SK-N-SH (cell line): ENCODE data around the gene CYP39A1. TPM values are rescaled to one million over a fixed set of nuclear protein-coding genes. Genes with fewer than 3 reads are reported as not detected.

ENCODE experiments used
- CTCF ChIA-PET: fragments of 300-600, 350-600 bp; formaldehyde crosslinking; extraction: SDS; loops from one replicate; lab custom pipeline; 2021; lab: Yijun Ruan, JAX
- POLR2A ChIA-PET: fragments of 350-600 bp; sonication (Branson Sonifier 250); formaldehyde crosslinking; extraction: SDS; loops from one replicate; lab custom pipeline; 2020; ENCODE audit warnings: antibody characterized with exemption, inconsistent platforms; lab: Yijun Ruan, JAX
- DNase-seq: peaks from one replicate; pipeline ENCODE4 v3.0.0; 2012
- H2AFZ ChIP-seq: fragments of 200-600 bp; sonication (generic); 2 replicates; pipeline ENCODE4 v1.8.1; 2016; ENCODE audit warnings: antibody characterized with exemption, mild to moderate bottlenecking, low read depth
- H3F3A ChIP-seq: fragments of 200-600 bp; sonication (generic); replicated peaks from 2 replicates; pipeline ENCODE3; 2016; ENCODE audit warnings: antibody characterized with exemption, mild to moderate bottlenecking; ENCODE audit not compliant: insufficient read depth
- H3K27ac ChIP-seq, 2 experiments: fragments of 200-500 bp in 1 of 2; fragments of 200-600 bp in 1 of 2; sonication (Bioruptor generic) in 1 of 2; sonication (generic), shearing (Covaris generic) in 1 of 2; 2 replicates each; pipeline versions ENCODE4 v1.5.1 to v1.6.1; 2014 to 2016; ENCODE audit warnings: low read depth in 2 of 2, inconsistent platforms in 1 of 2, low read length in 1 of 2, mild to moderate bottlenecking in 1 of 2, mixed read lengths in 1 of 2
- H3K27me3 ChIP-seq: fragments of 200-600 bp; sonication (generic), shearing (Covaris generic); 2 replicates; pipeline ENCODE4 v1.6.1; 2016; ENCODE audit warnings: mixed run types; ENCODE audit not compliant: insufficient read depth
- H3K36me3 ChIP-seq, 2 experiments: fragments of 200-500 bp in 1 of 2; fragments of 200-600 bp in 1 of 2; sonication (Bioruptor generic) in 1 of 2; sonication (generic) in 1 of 2; replicated peaks in 1 of 2; 2 replicates each; pipeline versions ENCODE3 to v1.5.1; 2014 to 2016; ENCODE audit warnings: low read length in 1 of 2, mild to moderate bottlenecking in 1 of 2; ENCODE audit not compliant: insufficient read depth in 2 of 2, control insufficient read depth in 1 of 2
- H3K4me1 ChIP-seq, 2 experiments: fragments of 200-500 bp in 1 of 2; fragments of 200-600 bp in 1 of 2; sonication (Bioruptor generic) in 1 of 2; sonication (generic), shearing (Covaris generic) in 1 of 2; 2 replicates each; pipeline versions ENCODE4 v1.5.1 to v1.6.1; 2014 to 2016; ENCODE audit warnings: low read depth in 1 of 2, low read length in 1 of 2, mixed run types in 1 of 2; ENCODE audit not compliant: insufficient read depth in 2 of 2, control insufficient read depth in 1 of 2
- H3K4me2 ChIP-seq: fragments of 200-600 bp; sonication (generic), shearing (Covaris generic); 2 replicates; pipeline ENCODE4 v1.6.1; 2017; ENCODE audit warnings: mixed run types
- H3K4me3 ChIP-seq, 2 experiments: fragments of 200-500 bp in 1 of 2; fragments of 200-600 bp in 1 of 2; sonication (Bioruptor generic) in 1 of 2; sonication (generic), shearing (Covaris generic) in 1 of 2; 2 replicates each; pipeline versions ENCODE4 v1.5.1 to v1.8.1; 2014 to 2016; ENCODE audit warnings: low read depth in 2 of 2, inconsistent platforms in 1 of 2, low read length in 1 of 2, mild to moderate bottlenecking in 1 of 2, mixed read lengths in 1 of 2, moderate library complexity in 1 of 2
- H3K79me2 ChIP-seq: fragments of 200-600 bp; sonication (generic); 2 replicates; pipeline ENCODE4 v1.8.1; 2017; ENCODE audit warnings: mild to moderate bottlenecking; ENCODE audit not compliant: insufficient read depth
- H3K9ac ChIP-seq: fragments of 200-600 bp; sonication (generic); 2 replicates; pipeline ENCODE4 v1.6.1; 2017; ENCODE audit warnings: mixed run types
- H3K9me2 ChIP-seq: fragments of 200-600 bp; sonication (generic); 2 replicates; pipeline ENCODE4 v1.6.1; 2017; ENCODE audit warnings: mixed run types
- H3K9me3 ChIP-seq: fragments of 200-600 bp; sonication (generic); 2 replicates; pipeline ENCODE4 v1.6.1; 2017; ENCODE audit warnings: mixed run types, mild to moderate bottlenecking, moderate library complexity
- H4K20me1 ChIP-seq: fragments of 200-600 bp; sonication (generic); 2 replicates; pipeline ENCODE4 v1.6.1; 2017; ENCODE audit warnings: mild to moderate bottlenecking, mixed run types; ENCODE audit not compliant: insufficient read depth
- CTCF ChIP-seq: fragments of 200-600 bp; sonication (generic); IDR thresholded peaks from 2 replicates; pipeline ENCODE4 v1.6.1; 2017; ENCODE audit warnings: antibody characterized with exemption, mild to moderate bottlenecking, moderate library complexity
- ELF1 ChIP-seq: IDR thresholded peaks from 2 replicates; pipeline ENCODE4 v1.4.0; 2012
- EZH2phosphoT487 ChIP-seq: fragments of 200-600 bp; sonication (generic); IDR thresholded peaks from 2 replicates; pipeline ENCODE4 v1.6.1; 2017; ENCODE audit warnings: low read depth, mixed run types, mild to moderate bottlenecking, antibody characterized with exemption, moderate library complexity, borderline replicate concordance
- FOSL2 ChIP-seq: IDR thresholded peaks from 2 replicates; pipeline ENCODE4 v1.4.0; 2012; ENCODE audit warnings: low read depth, mild to moderate bottlenecking, moderate library complexity, borderline replicate concordance
- FOXJ3 ChIP-seq: sonication (generic); formaldehyde crosslinking; IDR thresholded peaks from 2 replicates; pipeline ENCODE4 v1.5.1; 2020; ENCODE audit warnings: mild to moderate bottlenecking, missing genetic modification reagents
- GABPA ChIP-seq: IDR thresholded peaks from 2 replicates; pipeline ENCODE4 v1.4.0; 2012; ENCODE audit warnings: low read depth, mild to moderate bottlenecking
- GATA2 ChIP-seq: sonication (generic); formaldehyde crosslinking; IDR thresholded peaks from 2 replicates; pipeline ENCODE4 v1.5.0; 2020; ENCODE audit warnings: mild to moderate bottlenecking, missing genetic modification reagents
- IRF3 ChIP-seq: fragments of 150-350 bp; IDR thresholded peaks from 2 replicates; pipeline ENCODE4 v1.6.1; 2016; ENCODE audit warnings: mild to moderate bottlenecking, low read depth, low read length
- JUND ChIP-seq: IDR thresholded peaks from 2 replicates; pipeline ENCODE4 v1.4.0; 2012
- NFIC ChIP-seq: IDR thresholded peaks from 2 replicates; pipeline ENCODE4 v1.4.0; 2012; ENCODE audit warnings: borderline replicate concordance
- RAD21 ChIP-seq: IDR thresholded peaks from 2 replicates; pipeline ENCODE4 v1.6.1; 2012; ENCODE audit warnings: mild to moderate bottlenecking, low read length
- RCOR1 ChIP-seq: fragments of 150-350 bp; IDR thresholded peaks from 2 replicates; pipeline ENCODE4 v1.6.1; 2017; ENCODE audit warnings: antibody characterized with exemption, low read length
- TAF1 ChIP-seq: IDR thresholded peaks from 2 replicates; pipeline ENCODE4 v1.6.1; 2012; ENCODE audit warnings: low read depth, mild to moderate bottlenecking, low read length, moderate library complexity, borderline replicate concordance
- TCF12 ChIP-seq: IDR thresholded peaks from 2 replicates; pipeline ENCODE4 v1.4.0; 2012
- USF2 ChIP-seq: fragments of 150-350 bp; IDR thresholded peaks from 2 replicates; pipeline ENCODE4 v1.6.1; 2017; ENCODE audit warnings: antibody characterized with exemption, low read length, low read depth, borderline replicate concordance
- YY1 ChIP-seq: IDR thresholded peaks from 2 replicates; pipeline ENCODE4 v1.4.0; 2012; ENCODE audit warnings: low read depth, mild to moderate bottlenecking
- WGBS: methylation state at CpG from one replicate; pipeline ENCODE4 v1.1.6; 2017; ENCODE audit warnings: low lambda C conversion rate; 5-methylcytosine and 5-hydroxymethylcytosine counted together
- polyA plus RNA-seq, 3 experiments: library from polyadenylated mRNA; depleted of rRNA; stranded (reverse); fragments of >200 nt; gene quantifications; 2 replicates each; pipeline ENCODE4 v1.2.3, GENCODE V29; 2012
- TF ChIP-seq, protein P1 (sequence below): IDR thresholded peaks from 2 replicates; pipeline ENCODE4 v1.4.0; 2012; ENCODE audit warnings: low read depth, borderline replicate concordance
- TF ChIP-seq, protein P2 (sequence below): IDR thresholded peaks from 2 replicates; pipeline ENCODE4 v1.4.0; 2012; ENCODE audit warnings: low read depth, borderline replicate concordance
- TF ChIP-seq, protein P3 (sequence below): IDR thresholded peaks from 2 replicates; pipeline ENCODE4 v1.4.0; 2012; ENCODE audit warnings: low read depth

Gene CYP39A1
- polyA plus RNA-seq, 1 of the 3 experiments (the other 2 are of a cell fraction), result not detected

DNA sequence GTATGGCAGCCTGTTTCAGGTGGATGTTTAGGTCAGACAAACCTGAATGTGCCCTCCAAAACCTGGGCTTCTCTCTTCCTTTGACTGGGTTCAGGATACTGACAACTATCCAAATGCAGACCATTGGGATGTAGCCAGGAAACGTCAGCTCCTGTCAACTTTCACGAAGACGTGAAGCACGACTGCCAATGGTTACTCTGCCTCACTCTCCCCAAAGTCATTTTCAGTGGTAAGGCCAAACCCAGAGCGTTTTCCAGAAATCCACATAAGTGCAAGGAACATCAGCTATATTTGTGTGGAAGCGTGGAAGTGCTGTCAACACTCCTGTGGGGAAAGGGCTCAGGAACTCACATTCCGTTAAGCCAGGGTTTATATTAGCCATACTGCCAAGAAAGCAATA is 141.3 kb downstream of the CYP39A1 start:
- Histone ChIP-seq H3K4me2 (no peak overlapping the region), H3K79me2 (no peaks in the 10 kb centered on the region), H3F3A (no peaks in the 10 kb centered on the region), H2AFZ (no peak overlapping the region), H3K9ac (no peak overlapping the region), H4K20me1 (no peaks in the 10 kb centered on the region), H3K27ac (no peak overlapping the region), H3K9me2 (no peaks in the 10 kb centered on the region), H3K4me1 (no peaks in the 10 kb centered on the region), H3K27me3 (no peaks in the 10 kb centered on the region; the same call in 1 of the 2 replicates), H3K4me3 (no peak overlapping the region), H3K9me3 (no peaks in the 10 kb centered on the region), H3K36me3 (no peaks in the 10 kb centered on the region)
- 9% methylated on average over 7 of the region's 7 CpGs for WGBS
- DNase-seq, result no peak
- POLR2A ChIA-PET, result no interaction called here
- CTCF ChIA-PET, result no interaction called here
- no peak for TF ChIP-seq GABPA
- no peak for TF ChIP-seq TCF12
- TF ChIP-seq, protein P1, sequence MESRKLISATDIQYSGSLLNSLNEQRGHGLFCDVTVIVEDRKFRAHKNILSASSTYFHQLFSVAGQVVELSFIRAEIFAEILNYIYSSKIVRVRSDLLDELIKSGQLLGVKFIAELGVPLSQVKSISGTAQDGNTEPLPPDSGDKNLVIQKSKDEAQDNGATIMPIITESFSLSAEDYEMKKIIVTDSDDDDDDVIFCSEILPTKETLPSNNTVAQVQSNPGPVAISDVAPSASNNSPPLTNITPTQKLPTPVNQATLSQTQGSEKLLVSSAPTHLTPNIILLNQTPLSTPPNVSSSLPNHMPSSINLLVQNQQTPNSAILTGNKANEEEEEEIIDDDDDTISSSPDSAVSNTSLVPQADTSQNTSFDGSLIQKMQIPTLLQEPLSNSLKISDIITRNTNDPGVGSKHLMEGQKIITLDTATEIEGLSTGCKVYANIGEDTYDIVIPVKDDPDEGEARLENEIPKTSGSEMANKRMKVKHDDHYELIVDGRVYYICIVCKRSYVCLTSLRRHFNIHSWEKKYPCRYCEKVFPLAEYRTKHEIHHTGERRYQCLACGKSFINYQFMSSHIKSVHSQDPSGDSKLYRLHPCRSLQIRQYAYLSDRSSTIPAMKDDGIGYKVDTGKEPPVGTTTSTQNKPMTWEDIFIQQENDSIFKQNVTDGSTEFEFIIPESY, result no peak
- no peak for TF ChIP-seq RAD21
- TF ChIP-seq NFIC, result no peak
- TF ChIP-seq IRF3, result no peak
- no peak for TF ChIP-seq YY1
- no peak for TF ChIP-seq TAF1
- TF ChIP-seq GATA2 (CRISPR knock-in tag), result no peak
- TF ChIP-seq FOXJ3, result no peak
- no peak for TF ChIP-seq ELF1
- no peak for TF ChIP-seq RCOR1
- TF ChIP-seq, protein P2, sequence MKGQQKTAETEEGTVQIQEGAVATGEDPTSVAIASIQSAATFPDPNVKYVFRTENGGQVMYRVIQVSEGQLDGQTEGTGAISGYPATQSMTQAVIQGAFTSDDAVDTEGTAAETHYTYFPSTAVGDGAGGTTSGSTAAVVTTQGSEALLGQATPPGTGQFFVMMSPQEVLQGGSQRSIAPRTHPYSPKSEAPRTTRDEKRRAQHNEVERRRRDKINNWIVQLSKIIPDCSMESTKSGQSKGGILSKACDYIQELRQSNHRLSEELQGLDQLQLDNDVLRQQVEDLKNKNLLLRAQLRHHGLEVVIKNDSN, result no peak
- TF ChIP-seq CTCF, result no peak
- TF ChIP-seq FOSL2, result no peak
- no peak for TF ChIP-seq JUND
- TF ChIP-seq, protein P3, sequence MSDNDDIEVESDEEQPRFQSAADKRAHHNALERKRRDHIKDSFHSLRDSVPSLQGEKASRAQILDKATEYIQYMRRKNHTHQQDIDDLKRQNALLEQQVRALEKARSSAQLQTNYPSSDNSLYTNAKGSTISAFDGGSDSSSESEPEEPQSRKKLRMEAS, result no peak
- TF ChIP-seq EZH2phosphoT487, result no peak
- no peak for TF ChIP-seq USF2
